Transverse colon (tissue), 4 donors: Measurements from ENCODE around the gene CST8.

Experiments
- CTCF ChIP-seq, 5 experiments: fragments of 200-600 bp in 3 of 5; fragments of 450-650 bp in 2 of 5; sonication (generic) in 3 of 5; IDR thresholded peaks; 1 replicate in 2 of 5; 2 replicates in 3 of 5; pipeline ENCODE4 v1.5.1; 2016 to 2017; ENCODE audit warnings: antibody characterized with exemption in 5 of 5, inconsistent platforms in 3 of 5, mild to moderate bottlenecking in 2 of 5, moderate library complexity in 1 of 5
- POLR2A ChIP-seq: fragments of 450-650 bp; IDR thresholded peaks from one replicate; pipeline ENCODE4 v1.6.1; 2016; ENCODE audit warnings: antibody characterized with exemption, mild to moderate bottlenecking, moderate library complexity
- POLR2AphosphoS5 ChIP-seq, 3 donors: sonication (generic); formaldehyde crosslinking; IDR thresholded peaks; one replicate each; pipeline ENCODE4 v1.6.1; 2016; ENCODE audit warnings: antibody characterized with exemption in 3 of 3

GRCh38 chr20:23477223-23477622 is 13.7 kb upstream of the CST8 start:
- no peak for TF ChIP-seq CTCF (IDR thresholded peaks at IDR 0.05)
- TF ChIP-seq POLR2AphosphoS5 (IDR thresholded peaks at IDR 0.05) = no peak
- no peak for TF ChIP-seq POLR2A
